ENCODE measurements around the gene TNNT1. TPM values are rescaled to one million over a fixed set of nuclear protein-coding genes. Genes with fewer than 3 reads are reported as not detected.
"Not testable (repeated sequence)": the region's sequence is repeated elsewhere in the genome, so short reads cannot be mapped to it uniquely, and the experiment has no call there.

Gene TNNT1
- total RNA-seq, 2 donors from 2014 or later = 0.69 to 2.1 TPM

- Histone ChIP-seq H3K36me3 (no peaks in the 10 kb centered on the region), H3K4me1 (no peaks in the 10 kb centered on the region), H3K9ac (ENCODE audit: low read depth in 2 of 2, low read length in 2 of 2) (no peak overlapping the region), H3K27me3 (peaks cover 30% of the 10 kb centered on the region), H3K4me3 (peak overlapping the region; percentile 9), H3K27ac (no peak overlapping the region), H3K9me3 (no peaks in the 10 kb centered on the region)
- intact Hi-C loops (cut with DNase I) = no loop called here
- no peak for TF ChIP-seq CTCF (IDR thresholded peaks at IDR 0.05)
- DNase-seq = no peak
These were observed 24.2 kb upstream of the TNNT1 start for GRCh38 chr19:55173186-55173713.

GRCh38 chr19:55172741-55173140 lies 23.7 kb upstream of the TNNT1 start:
- H3K27me3 ChIP-seq = peaks cover 32% of the 10 kb centered on the region
- no peaks in the 10 kb centered on the region for H3K4me1 ChIP-seq
- H3K36me3 ChIP-seq = no peaks in the 10 kb centered on the region
- no peak for TF ChIP-seq CTCF (IDR thresholded peaks at IDR 0.05)
- H3K9ac ChIP-seq (ENCODE audit: low read depth in 2 of 2, low read length in 2 of 2) = no peak overlapping the region
- no peak for DNase-seq
- H3K27ac ChIP-seq = no peak overlapping the region
- H3K9me3 ChIP-seq = no peaks in the 10 kb centered on the region
- no peak overlapping the region for H3K4me3 ChIP-seq
- intact Hi-C loops (cut with DNase I) = no loop called here

GRCh38 chr19:55172318-55172717 lies 23.3 kb upstream of the TNNT1 start:
- H3K27me3 ChIP-seq = peaks cover 36% of the 10 kb centered on the region
- H3K4me3 ChIP-seq; H3K36me3 ChIP-seq; DNase-seq; H3K9me3 ChIP-seq; H3K27ac ChIP-seq; H3K4me1 ChIP-seq; H3K9ac ChIP-seq (ENCODE audit: low read depth in 2 of 2, low read length in 2 of 2); intact Hi-C loops (cut with DNase I): not testable (repeated sequence)

GRCh38 chr19:55171440-55171839 lies 22.4 kb upstream of the TNNT1 start:
- Histone ChIP-seq H3K36me3 (no peaks in the 10 kb centered on the region), H3K27ac (no peak overlapping the region), H3K9me3 (no peaks in the 10 kb centered on the region), H3K9ac (ENCODE audit: low read depth in 2 of 2, low read length in 2 of 2) (no peak overlapping the region), H3K27me3 (peaks cover 36% of the 10 kb centered on the region), H3K4me3 (no peak overlapping the region), H3K4me1 (peaks cover 5% of the 10 kb centered on the region)
- intact Hi-C loops (cut with DNase I) = no loop called here
- TF ChIP-seq CTCF (IDR thresholded peaks at IDR 0.05) = no peak
- no peak for DNase-seq

- Histone ChIP-seq H3K9ac (ENCODE audit: low read depth in 2 of 2, low read length in 2 of 2) (no peak overlapping the region), H3K36me3 (no peaks in the 10 kb centered on the region), H3K9me3 (no peaks in the 10 kb centered on the region), H3K4me1 (peaks cover 5% of the 10 kb centered on the region), H3K27me3 (peaks cover 29% of the 10 kb centered on the region), H3K27ac (no peak overlapping the region), H3K4me3 (no peak overlapping the region)
- no peak for DNase-seq
- no peak for TF ChIP-seq CTCF (IDR thresholded peaks at IDR 0.05)
- intact Hi-C loops (cut with DNase I) = no loop called here
These were observed 20.1 kb upstream of the TNNT1 start for GRCh38 chr19:55169136-55169535.

- H3K4me1 ChIP-seq = peaks cover 5% of the 10 kb centered on the region
- no peaks in the 10 kb centered on the region for H3K9me3 ChIP-seq
- H3K27me3 ChIP-seq = peaks cover 26% of the 10 kb centered on the region
- no peaks in the 10 kb centered on the region for H3K36me3 ChIP-seq
- intact Hi-C loops (cut with DNase I) = no loop called here
- peak; percentile 95 for DNase-seq
- H3K4me3 ChIP-seq = peak within 1 kb of the TSS; percentile 43
- no peak for TF ChIP-seq CTCF (IDR thresholded peaks at IDR 0.05)
- no peak within 1 kb of the TSS for H3K27ac ChIP-seq
- no peak within 1 kb of the TSS for H3K9ac ChIP-seq (ENCODE audit: low read depth in 2 of 2, low read length in 2 of 2)
These were observed 17.7 kb upstream of the TNNT1 start, which contains the start of gene DNAAF3 for GRCh38 chr19:55166530-55167268. TSS of gene DNAAF3 (minus strand) at chr19:55166613. CDS start at chr19:55166413, 200 bp downstream.

All from colonic mucosa (tissue), 4 donors.